Tibial nerve (tissue), 4 donors: ENCODE data around the gene CPB2.

Experiments used
- EP300 ChIP-seq, 2 donors: sonication (generic); formaldehyde crosslinking; IDR thresholded peaks; one replicate each; pipeline ENCODE4 v1.6.1; 2017; ENCODE audit warnings: antibody characterized with exemption in 2 of 2, mild to moderate bottlenecking in 1 of 2
- POLR2A ChIP-seq, 2 donors: fragments of 450-650 bp; IDR thresholded peaks; one replicate each; pipeline ENCODE4 v1.6.1; 2017; ENCODE audit warnings: antibody characterized with exemption in 2 of 2, mild to moderate bottlenecking in 2 of 2, moderate library complexity in 2 of 2
- TF ChIP-seq, protein P1 (sequence below), 5 experiments: fragments of 200-600 bp in 3 of 5; fragments of 450-650 bp in 2 of 5; sonication (generic) in 3 of 5; IDR thresholded peaks; one replicate each; pipeline ENCODE4 v1.5.1; 2016 to 2019; ENCODE audit warnings: antibody characterized with exemption in 5 of 5, mild to moderate bottlenecking in 3 of 5, moderate library complexity in 2 of 5

GRCh38 chr13:46071590-46072249 is 33.1 kb downstream of the CPB2 start:
- TF ChIP-seq, protein P1, sequence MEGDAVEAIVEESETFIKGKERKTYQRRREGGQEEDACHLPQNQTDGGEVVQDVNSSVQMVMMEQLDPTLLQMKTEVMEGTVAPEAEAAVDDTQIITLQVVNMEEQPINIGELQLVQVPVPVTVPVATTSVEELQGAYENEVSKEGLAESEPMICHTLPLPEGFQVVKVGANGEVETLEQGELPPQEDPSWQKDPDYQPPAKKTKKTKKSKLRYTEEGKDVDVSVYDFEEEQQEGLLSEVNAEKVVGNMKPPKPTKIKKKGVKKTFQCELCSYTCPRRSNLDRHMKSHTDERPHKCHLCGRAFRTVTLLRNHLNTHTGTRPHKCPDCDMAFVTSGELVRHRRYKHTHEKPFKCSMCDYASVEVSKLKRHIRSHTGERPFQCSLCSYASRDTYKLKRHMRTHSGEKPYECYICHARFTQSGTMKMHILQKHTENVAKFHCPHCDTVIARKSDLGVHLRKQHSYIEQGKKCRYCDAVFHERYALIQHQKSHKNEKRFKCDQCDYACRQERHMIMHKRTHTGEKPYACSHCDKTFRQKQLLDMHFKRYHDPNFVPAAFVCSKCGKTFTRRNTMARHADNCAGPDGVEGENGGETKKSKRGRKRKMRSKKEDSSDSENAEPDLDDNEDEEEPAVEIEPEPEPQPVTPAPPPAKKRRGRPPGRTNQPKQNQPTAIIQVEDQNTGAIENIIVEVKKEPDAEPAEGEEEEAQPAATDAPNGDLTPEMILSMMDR (IDR thresholded peaks at IDR 0.05) = no peak
- TF ChIP-seq POLR2A (IDR thresholded peaks at IDR 0.05) (no peak), EP300 (IDR thresholded peaks at IDR 0.05) (no peak)
